HG03095 (cell line): ENCODE results near the gene GAMT.

Experiments used
- ATAC-seq: cut with Tn5 transposase; IDR thresholded peaks from one replicate; pipeline ENCODE4 v1.9.1; 2021; ENCODE audit warnings: moderate library complexity; ENCODE audit not compliant: unreplicated experiment

The GAMT gene

DNA sequence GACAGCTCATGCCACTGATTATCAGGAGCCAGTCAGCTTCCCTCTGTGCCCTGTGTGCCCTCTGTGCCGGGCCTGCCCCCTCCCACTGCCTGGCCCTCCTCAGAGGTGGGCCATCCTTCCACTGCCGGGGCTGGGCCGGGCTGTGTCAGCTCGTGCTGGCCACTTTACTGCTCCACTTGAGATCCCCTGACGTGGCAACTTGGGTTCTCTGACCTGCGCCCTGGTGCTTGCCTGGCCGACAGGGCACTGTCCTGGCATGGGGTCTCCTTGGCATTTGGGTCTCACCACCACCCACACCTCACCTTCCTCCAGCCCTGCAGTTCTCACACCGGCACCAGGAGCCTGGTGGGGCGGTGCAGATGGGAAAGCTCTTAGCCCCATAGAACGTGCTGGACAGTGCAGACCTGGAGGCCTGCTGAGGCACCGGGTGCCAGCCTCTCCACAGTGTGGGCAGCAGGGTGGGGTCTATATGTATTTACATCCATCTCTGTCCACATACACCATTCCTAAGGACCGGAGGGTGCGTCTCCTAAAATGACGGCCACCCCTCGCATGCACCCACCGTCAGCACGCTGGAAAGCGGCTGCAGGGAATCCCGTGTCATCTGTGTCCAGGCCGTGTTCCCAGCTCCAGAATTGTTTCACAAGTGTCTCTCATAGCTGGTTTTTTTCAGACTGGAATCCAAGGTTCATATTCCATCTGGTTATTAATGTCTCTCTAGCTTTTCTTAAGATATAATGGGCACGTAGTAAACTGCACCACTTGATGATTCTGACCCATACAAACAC is 17.8 kb upstream of the GAMT start:
- no peak for ATAC-seq

DNA sequence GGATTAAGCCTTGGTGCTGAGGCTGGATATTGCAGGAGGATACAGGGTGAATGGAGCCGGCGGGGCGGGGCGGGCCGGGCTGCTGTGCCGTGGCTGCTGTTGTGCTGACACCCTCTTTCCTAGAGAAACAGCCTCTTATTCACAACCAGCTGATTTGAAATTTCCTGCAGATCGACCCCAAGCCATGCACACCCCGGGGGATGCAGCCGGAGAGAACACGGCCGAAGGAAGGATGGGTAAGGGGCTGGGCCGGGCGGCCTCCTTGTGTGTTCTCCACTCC is 17.1 kb upstream of the GAMT start:
- no peak for ATAC-seq

GRCh38 chr19:1417681-1418495 is 16.5 kb upstream of the GAMT start:
- ATAC-seq: no peak

GRCh38 chr19:1417145-1417544 is 15.8 kb upstream of the GAMT start:
- ATAC-seq: no peak

GRCh38 chr19:1416014-1416841 is 14.9 kb upstream of the GAMT start:
- ATAC-seq: no peak

DNA sequence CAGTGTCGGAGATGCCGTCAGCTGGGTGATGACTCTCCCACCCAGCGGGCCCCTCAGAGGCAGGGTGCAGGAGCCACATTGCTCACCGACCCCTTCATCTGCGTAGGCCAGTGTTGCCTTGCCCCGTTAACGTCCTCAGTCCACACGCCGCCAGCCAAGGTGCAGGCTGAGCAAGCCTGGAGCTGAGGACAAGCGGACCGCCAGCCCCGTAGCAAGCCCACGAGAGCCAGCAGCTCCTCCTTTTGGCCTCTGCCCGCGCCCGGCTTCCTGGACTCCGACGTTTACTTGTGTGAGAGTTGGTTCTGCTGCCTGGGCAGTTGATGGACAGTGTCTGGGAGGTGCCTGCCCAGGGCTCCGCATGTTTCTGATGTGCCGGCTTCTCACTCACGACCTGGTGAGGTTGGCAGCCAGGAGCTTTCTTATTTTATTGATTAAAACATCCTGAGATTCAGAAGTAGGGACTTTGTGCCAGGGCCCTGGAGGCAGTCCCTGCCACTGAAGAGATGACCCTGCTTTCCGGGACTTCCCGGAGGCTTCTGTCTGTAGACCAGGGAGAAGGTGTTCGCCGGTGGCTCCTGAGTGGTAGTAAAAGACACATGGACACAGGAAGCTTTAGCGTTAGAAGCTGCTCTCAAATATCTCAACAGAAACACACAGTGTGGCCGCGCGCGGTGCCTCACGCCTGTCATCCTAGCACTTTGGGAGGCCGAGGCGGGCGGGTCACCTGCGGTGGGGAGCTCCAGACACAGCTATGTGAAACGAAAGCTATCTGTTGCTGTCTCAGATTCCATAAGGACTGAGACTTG is 11.9 kb upstream of the GAMT start:
- no peak for ATAC-seq

- ATAC-seq: no peak
Measured at GRCh38 chr19:1412323-1412923, 11.1 kb upstream of the GAMT start.

DNA sequence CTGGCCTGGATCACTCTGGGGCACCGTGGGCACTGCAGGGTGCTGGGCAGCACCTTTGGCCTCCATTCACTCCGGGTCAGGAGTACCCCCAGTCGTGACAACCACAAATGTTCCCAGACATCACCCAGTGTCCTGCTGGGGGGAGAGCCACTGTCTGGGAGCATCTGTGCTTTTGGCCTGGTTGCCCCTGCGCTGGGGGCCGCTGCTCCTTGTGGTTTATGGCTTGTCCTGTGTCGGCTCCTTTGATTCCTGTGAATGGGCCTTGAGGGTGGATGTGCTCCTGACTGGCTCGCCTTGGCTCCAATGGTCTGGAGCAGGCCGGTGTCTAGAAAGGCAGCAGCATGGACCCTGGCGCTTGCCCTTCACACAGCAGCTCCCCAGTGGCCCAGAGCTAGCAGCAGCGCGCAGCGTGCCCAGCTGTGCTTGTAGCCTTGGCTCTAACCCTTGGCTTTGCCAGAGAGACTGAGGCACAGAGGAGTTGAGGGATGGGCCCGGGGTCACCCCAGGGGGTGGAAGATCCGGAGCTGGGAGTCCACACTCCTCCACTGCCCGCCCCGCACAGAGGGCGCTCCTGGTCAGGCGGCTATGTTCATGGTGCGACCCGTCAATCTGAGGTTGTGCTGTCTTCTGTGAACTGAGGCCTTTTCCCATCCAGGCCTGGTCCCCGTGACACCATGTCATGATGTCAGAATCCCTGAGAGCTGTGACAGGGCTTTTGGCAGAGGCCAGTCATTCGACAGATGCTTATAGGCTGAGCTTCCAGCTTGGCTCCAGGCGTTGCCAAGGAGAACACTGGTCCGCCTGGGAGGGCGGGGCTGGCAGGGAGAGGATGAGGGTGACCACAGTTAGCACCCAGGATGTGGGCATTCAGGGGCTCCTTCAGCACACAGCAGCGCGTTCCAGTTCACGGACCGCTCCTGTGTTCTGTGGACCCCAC is 10.2 kb upstream of the GAMT start:
- no peak for ATAC-seq

DNA sequence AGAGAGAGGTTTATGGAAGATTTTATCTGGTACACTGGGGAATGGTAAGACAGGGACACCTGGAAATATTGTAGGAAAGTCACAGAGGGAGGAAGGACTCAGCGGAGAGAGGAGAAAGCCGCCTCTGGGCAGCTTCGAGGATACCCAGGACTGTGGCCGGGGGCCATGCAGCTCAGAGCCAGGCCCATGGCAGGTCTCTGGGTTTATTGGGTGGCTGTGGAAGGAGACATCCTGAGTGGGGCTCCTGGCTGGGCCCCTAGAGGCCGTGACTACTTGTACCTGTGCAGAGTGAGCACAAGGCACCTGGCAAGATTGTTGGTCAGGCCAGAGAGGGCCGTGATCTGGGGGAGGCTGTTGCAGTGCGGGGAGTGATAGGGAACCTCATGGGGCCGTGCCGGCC is 9.4 kb upstream of the GAMT start:
- ATAC-seq: no peak

DNA sequence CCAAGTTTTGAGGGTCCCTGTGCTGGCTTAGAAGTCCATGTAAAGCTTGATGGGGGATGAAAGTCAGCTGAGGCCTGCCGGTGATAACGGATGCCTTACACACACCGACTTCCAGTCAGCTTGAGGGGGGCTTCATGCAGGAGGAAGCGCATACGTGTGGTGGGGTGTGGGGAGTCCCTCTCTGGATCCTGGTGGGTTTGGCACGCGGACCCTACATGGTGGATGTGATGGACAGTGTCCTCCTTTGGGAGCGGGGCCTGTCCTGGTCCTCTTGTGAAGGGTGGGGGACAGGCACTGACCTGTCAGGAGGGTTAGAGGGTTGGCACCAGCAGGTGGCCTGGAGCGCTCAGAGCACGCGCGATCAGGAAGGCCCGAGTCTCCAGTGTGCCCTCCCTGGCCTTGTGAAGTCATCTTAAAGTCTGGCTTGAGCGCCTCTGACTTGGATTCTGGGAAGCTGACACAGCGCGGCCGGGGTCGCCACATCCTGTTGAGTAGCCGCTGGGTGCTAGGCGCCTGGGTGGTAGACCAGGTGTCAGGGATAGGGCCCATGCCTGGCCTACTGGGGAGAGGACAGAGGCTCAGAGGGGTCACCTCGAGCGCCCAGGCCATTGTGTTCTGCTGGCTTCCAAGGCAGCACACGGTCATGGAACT is 8.9 kb upstream of the GAMT start:
- no peak for ATAC-seq

DNA sequence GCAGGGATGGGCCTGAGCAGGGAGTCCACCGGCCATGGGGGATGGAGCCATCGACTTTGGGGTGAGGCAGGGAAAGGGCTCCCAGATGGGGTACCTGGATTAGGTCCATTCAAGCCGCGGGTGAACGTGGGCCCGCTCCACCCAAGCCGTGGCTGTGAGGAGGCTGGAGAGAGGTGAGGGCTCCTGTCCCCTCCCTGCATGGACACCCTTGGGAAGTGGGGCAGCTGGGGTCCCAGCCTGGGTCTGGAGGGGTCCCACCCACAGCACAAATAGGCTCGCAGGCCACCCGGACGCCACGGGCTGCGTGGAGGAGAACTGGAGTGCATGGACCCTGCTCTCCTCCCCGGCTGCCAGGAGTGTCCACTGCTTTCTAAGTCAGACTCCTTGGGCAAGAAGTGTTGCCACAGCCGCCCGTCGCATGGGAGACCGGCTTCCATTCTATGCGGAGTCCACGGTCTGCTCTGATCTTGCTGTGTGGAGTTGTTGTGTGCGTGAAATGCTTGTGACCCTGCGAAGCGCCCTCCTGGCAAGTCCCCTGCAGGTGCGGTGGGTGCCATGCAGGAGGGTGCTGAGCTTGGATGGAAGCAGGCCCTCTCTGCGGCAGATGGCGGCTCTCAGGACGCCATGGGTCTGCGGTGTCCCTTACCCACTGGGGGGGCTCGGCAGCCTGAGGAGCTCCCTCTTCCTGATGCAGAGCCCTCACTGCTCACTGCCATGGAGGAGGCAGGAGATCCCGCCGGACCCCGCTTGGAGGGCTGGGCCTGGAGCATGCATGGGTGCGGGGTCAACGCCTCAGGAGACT is 8.1 kb upstream of the GAMT start:
- ATAC-seq: no peak

- ATAC-seq: no peak
Measured at GRCh38 chr19:1408300-1409203, 7.2 kb upstream of the GAMT start.

DNA sequence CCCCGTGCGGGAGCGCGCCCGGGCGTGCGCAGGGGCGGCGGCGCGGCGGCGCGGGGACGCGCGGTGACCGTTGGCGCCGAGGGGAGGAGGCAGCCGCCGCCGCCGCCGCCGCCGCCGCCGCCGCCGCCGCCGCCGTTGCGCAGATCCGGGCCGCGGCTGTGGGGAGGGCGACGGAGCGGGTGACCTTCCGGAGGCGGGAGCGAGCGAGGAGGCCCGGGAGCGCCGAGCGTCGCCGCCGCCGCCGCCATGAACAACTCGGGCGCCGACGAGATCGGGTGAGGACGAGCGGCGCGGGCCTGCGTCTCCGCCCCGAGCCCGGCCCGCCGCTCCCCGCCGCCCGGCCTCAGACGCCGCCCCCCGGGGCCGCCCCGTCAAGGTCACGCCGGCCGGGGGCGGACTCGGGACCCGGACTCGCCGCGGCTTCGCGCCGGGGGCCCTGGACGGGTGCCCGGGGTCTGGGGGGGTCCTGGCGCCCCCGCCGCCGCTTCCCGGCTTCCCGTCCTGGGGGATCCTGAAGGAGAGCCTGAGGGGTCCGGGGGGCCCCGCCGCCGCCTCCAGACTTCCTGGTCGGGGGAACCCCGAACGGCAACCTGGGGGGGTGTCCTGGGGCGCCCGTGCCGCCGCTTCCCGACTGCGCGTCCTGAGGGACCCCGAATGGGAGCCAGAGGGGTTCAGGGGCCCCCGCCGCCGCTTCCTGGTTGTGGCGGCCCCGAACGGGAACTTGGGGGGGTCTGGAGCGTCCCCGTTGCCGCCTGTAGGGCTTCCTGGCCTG is 6.4 kb upstream of the GAMT start, which contains the start of gene DAZAP1:
DAZAP1 (plus strand) TSS at position 59 of the 772 bp plus-strand sequence; CDS start at position 247, 188 bp downstream.
- ATAC-seq: peak; percentile 19

GRCh38 chr19:1406774-1407527 is 5.6 kb upstream of the GAMT start:
- ATAC-seq: peak; percentile 56

GRCh38 chr19:1402411-1403070 is 1.2 kb upstream of the GAMT start:
- no peak for ATAC-seq
